H1 (cell line): Measurements from ENCODE around the gene TMEM38A. TPM values are rescaled to one million over a fixed set of nuclear protein-coding genes. Genes with fewer than 3 reads are reported as not detected.

Experiments
- CBX5 ChIP-seq: fragments of 300-800, 300-1000 bp; sonication (generic); IDR thresholded peaks from 2 replicates; pipeline ENCODE4 v1.7.1; 2016; ENCODE audit warnings: antibody characterized with exemption, low read length, low read depth
- CHD1 ChIP-seq: IDR thresholded peaks from 2 replicates; pipeline ENCODE4 v1.6.1; 2012; ENCODE audit warnings: low read depth, low read length, improper control_type of control experiment
- CREB1 ChIP-seq: IDR thresholded peaks from 2 replicates; pipeline ENCODE4 v1.6.1; 2012; ENCODE audit warnings: inconsistent platforms
- EGR1 ChIP-seq: IDR thresholded peaks from 2 replicates; pipeline ENCODE4 v1.6.1; 2011; ENCODE audit warnings: low read depth, low read length, borderline replicate concordance
- EP300 ChIP-seq, 2 experiments: IDR thresholded peaks; 1 replicate in 1 of 2; 2 replicates in 1 of 2; pipeline ENCODE4 v1.6.1; 2011 to 2012; ENCODE audit warnings: low read depth in 2 of 2, low read length in 2 of 2, mild to moderate bottlenecking in 2 of 2, borderline replicate concordance in 1 of 2, inconsistent platforms in 1 of 2, moderate library complexity in 1 of 2
- FOSL1 ChIP-seq: IDR thresholded peaks from 2 replicates; pipeline ENCODE4 v1.6.1; 2011; ENCODE audit warnings: mild to moderate bottlenecking, low read depth, low read length, moderate library complexity; ENCODE audit not compliant: insufficient read depth
- GABPA ChIP-seq: IDR thresholded peaks from 2 replicates; pipeline ENCODE4 v1.6.1; 2011; ENCODE audit warnings: mild to moderate bottlenecking, low read length, moderate library complexity, borderline replicate concordance; ENCODE audit not compliant: insufficient read depth
- JUND ChIP-seq: IDR thresholded peaks from 2 replicates; pipeline ENCODE4 v1.6.1; 2011; ENCODE audit warnings: mild to moderate bottlenecking, improper control_type of control experiment, low read length
- POLR2A ChIP-seq, 2 experiments: IDR thresholded peaks; 1 replicate in 1 of 2; 2 replicates in 1 of 2; pipeline ENCODE4 v1.6.1; 2011; ENCODE audit warnings: low read depth in 2 of 2, low read length in 2 of 2, mild to moderate bottlenecking in 2 of 2; ENCODE audit errors: control extremely low read depth in 1 of 2
- POLR2AphosphoS5 ChIP-seq: IDR thresholded peaks from 2 replicates; pipeline ENCODE4 v1.6.1; 2011; ENCODE audit warnings: low read depth, low read length
- RAD21 ChIP-seq, 2 experiments: IDR thresholded peaks in 1 of 2; conservative IDR thresholded peaks in 1 of 2; 2 replicates each; pipeline ENCODE4 v1.6.1; 2011; ENCODE audit warnings: low read depth in 2 of 2, low read length in 2 of 2, improper control_type of control experiment in 1 of 2, inconsistent platforms in 1 of 2, mild to moderate bottlenecking in 1 of 2, moderate library complexity in 1 of 2
- RBBP5 ChIP-seq: IDR thresholded peaks from 2 replicates; pipeline ENCODE4 v1.7.1; 2012; ENCODE audit warnings: low read depth, mild to moderate bottlenecking, inconsistent platforms, low read length, moderate library complexity, borderline replicate concordance
- RXRA ChIP-seq: IDR thresholded peaks from 2 replicates; pipeline ENCODE4 v1.6.1; 2011; ENCODE audit warnings: low read depth, mild to moderate bottlenecking, low read length, moderate library complexity; ENCODE audit not compliant: insufficient read depth
- SAP30 ChIP-seq: fragments of 300-600 bp; sonication (generic); IDR thresholded peaks from 2 replicates; pipeline ENCODE4 v1.7.1; 2012; ENCODE audit warnings: low read length, moderate library complexity, mild to moderate bottlenecking, inconsistent platforms; ENCODE audit not compliant: insufficient read depth, insufficient replicate concordance
- SP1 ChIP-seq: IDR thresholded peaks from 2 replicates; pipeline ENCODE4 v1.6.1; 2011; ENCODE audit warnings: low read depth, low read length
- SP2 ChIP-seq: IDR thresholded peaks from 2 replicates; pipeline ENCODE4 v1.6.1; 2012; ENCODE audit warnings: mild to moderate bottlenecking, low read length, inconsistent platforms
- SRF ChIP-seq: IDR thresholded peaks from 2 replicates; pipeline ENCODE4 v1.6.1; 2011; ENCODE audit warnings: mild to moderate bottlenecking, low read depth, low read length, moderate library complexity
- SUZ12 ChIP-seq: fragments of 200-600 bp; sonication (generic); IDR thresholded peaks from 2 replicates; pipeline ENCODE4 v1.6.1; 2012; ENCODE audit warnings: mild to moderate bottlenecking, inconsistent platforms, low read length, moderate library complexity, mixed read lengths
- USF2 ChIP-seq: IDR thresholded peaks from 2 replicates; pipeline ENCODE4 v1.6.1; 2011; ENCODE audit warnings: low read length, improper control_type of control experiment
- ZNF274 ChIP-seq: IDR thresholded peaks from 2 replicates; pipeline ENCODE4 v1.7.0; 2012; ENCODE audit warnings: low read length, borderline replicate concordance; ENCODE audit errors: extremely low read depth
- polyA plus RNA-seq, 7 experiments: library from polyadenylated mRNA; depleted of rRNA in 3 of 7; stranded (reverse) in 5 of 7; unstranded in 2 of 7; fragments of >200 nt in 5 of 7; fragments of 200-250 nt in 2 of 7; gene quantifications; 1 replicate in 5 of 7; 2 replicates in 1 of 7; 4 replicates in 1 of 7; pipeline versions ENCODE4 v1.2.1 to v1.2.3, GENCODE V29; 2011 to 2013; ENCODE audit warnings: missing spikeins in 2 of 7, mixed read lengths in 2 of 7
- total RNA-seq: library from RNA; stranded (reverse); fragmentation: NEBNext Ultra II Directional; extraction: Animal tissue kit (Norgen Biotek cat#: 25700); gene quantifications from 2 replicates; pipeline ENCODE4 v1.2.1, GENCODE V29; 2021

The TMEM38A gene
- total and polyA plus RNA-seq, 2 of the 8 experiments (the other 6 are each of a cell fraction or from before 2014, with no cell fraction given): 8.9 to 9.2 TPM

- TF ChIP-seq CBX5 (no peak), EGR1 (no peak), GABPA (peak; percentile 97), EP300 (IDR thresholded peaks at IDR 0.05; ENCODE audit: borderline replicate concordance in 1 of 2, low read depth in 2 of 2, low read length in 2 of 2) (no peak), SUZ12 (no peak), FOSL1 (no peak), RXRA (no peak), CREB1 (peak; percentile 59; the same call in 1 of the 2 replicates), SRF (no peak), RAD21 (IDR thresholded peaks at IDR 0.05 in 1 of 2, conservative IDR thresholded peaks at IDR 0.05 in 1 of 2; ENCODE audit: low read depth in 2 of 2, low read length in 2 of 2) (no peak), SP2 (peak; percentile 65), JUND (no peak), POLR2AphosphoS5 (peak; percentile 93), USF2 (peak; percentile 29; the same call in 1 of the 2 replicates), POLR2A (IDR thresholded peaks at IDR 0.05; ENCODE audit: control extremely low read depth in 1 of 2, low read depth in 2 of 2, low read length in 2 of 2) (peak; percentile 67 to 95), SP1 (peak; percentile 92), ZNF274 (no peak), CHD1 (no peak), SAP30 (no peak), RBBP5 (no peak; the same call in 1 of the 2 replicates)
Observed at GRCh38 chr19:16659832-16660708, 869 bp upstream of the TMEM38A start, which contains the start of gene SMIM7 (continued).
